HG03095 (cell line): ENCODE data around the gene ZNF385B.

Experiments used
- ATAC-seq: cut with Tn5 transposase; IDR thresholded peaks from one replicate; pipeline ENCODE4 v1.9.1; 2021; ENCODE audit warnings: moderate library complexity; ENCODE audit not compliant: unreplicated experiment

ZNF385B gene

DNA sequence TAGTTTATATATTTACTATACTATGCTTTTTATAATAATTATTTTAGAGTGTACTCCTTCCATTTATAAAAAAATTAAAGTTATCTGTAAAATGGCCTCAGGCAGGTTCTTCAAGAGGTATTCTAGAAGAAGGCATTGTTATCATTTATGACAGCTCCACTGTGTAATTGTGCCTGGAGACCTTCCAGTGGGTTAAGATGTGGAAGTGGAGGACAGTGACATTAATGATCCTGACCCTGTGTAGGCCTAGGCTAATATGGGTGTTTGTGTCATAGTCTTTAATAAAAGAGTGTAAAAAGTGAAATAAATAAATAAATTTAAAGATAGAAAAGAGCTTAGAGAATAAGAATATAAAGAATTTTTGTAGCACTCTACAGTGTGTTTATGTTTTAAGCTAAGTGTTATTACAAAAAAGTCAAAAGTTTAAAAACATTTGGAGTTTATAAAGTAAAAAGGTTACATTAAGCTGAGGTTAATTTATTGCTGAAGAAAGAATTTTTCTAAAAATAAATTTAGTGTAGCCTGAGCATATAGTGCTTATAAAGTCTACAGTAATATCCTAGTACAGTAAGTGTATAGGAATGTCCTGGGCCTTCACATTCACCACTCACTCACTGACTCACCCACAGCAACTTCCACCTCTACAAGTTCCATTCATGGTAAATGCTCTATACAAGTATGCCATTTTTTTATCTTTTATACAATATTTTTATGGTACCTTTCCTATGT, 406.8 kb downstream of the ZNF385B start:
- ATAC-seq = no peak

DNA sequence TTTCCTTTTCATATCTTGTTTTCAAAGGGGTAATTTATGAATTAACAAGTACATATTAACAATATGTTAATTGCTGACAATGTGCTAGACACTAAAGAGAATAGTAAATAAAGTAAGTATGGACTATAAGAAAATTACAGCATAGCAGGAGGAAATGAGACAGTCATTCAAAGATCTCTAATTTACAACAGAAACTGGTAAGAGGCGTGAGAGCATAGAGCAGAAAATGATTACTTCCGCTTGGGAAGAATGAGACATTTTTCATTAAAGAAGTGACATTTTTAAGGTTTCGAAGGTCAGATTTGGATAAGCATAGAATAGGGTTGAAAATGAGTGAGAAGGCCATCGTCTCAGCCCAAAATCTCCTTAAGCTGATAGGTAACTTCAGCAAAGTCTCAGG, 412.4 kb downstream of the ZNF385B start:
- no peak for ATAC-seq

DNA sequence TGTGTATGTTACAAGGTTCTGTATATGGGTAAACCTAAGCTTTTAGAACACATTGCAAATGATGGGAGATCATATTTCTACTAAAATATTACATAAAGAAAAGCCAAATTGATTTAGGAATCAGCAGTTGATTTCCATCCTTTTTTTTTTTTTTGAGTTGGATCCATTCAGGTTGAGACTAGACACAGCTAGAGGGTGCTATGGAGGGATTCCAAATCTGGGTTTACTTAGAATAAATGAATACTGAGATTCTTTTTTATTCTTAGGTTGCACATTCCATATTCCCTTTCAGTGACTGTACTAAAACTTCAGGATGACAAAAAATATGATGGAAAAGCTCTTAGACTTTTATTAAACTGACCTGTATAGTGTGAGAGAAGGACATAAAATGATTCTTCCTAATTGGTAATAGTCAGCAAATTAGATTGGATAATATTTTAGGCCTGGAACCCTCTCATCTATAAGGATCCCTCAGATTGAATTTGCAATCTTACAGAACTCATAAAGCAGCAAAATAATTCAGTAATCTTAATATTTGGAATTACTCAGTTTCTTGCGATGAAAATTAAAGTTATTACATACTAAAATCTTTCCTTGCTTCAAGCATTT, 413.5 kb downstream of the ZNF385B start:
- ATAC-seq = no peak

DNA sequence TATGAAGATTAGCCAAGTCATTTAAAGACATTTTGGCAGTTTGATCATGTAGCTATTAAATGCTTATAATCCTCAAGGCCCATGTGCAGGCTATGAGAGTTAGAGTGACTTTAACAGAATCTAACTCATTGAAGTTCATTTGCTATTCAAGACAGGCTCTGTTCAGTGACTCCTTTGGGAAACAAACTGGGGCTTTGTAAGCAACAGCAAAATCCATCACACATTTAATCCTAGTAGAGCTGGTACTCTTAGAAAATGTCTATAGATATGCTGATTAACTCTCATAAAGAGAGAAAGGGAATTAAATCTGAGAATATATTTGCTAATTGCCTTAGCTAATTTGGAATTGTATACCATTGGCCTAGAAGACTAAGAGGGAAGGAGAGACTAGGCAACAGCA, 414.0 kb downstream of the ZNF385B start:
- no peak for ATAC-seq

DNA sequence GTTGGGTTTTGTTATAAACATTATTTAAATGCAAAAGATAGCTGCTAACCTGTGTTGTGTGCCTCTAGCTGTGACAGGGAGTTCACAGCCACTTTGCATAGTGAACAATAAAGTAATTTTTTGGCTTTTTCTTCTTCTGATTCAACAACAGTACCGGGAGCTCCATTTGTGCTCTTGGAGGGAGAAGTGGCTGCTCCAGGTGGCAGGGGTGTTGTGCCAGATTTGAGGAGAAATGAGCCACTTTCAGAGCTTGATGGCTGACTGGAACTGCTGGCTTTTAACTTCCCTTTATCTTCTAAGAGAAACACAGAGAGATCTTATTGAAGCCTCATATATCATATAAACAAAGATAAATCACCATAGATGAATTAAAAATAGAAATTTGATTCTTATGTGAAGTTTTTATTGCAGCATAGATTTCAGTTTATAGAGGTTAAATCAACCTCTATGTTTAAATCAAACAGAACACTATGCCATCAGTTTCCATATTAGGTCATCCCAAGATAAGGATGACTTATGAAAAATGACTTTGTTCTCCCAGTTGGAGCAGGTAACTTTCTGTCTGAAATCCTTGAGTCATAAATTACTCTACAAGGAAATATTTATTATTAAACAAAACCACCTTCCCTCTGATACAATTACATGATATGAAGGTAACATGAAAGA, 414.8 kb downstream of the ZNF385B start:
- ATAC-seq = no peak

DNA sequence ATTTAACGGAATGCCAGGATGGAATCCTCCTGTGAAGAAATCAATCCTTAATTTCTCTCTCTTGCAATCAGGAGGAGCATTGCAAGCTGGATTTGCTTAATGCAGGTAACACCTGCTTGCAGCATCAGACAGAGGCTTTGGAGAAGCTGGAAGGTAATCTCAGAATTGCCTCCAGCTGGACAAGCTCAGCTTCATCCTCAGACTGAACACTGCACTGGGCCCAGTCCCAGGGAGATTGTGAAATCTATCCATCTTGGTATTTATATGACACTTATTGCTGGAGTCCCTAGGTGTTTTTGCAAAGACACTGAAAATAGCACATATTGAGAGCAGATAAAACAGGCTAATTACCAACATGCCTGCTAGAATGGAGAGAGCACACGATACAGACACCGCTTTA, 417.4 kb downstream of the ZNF385B start:
- ATAC-seq = no peak

DNA sequence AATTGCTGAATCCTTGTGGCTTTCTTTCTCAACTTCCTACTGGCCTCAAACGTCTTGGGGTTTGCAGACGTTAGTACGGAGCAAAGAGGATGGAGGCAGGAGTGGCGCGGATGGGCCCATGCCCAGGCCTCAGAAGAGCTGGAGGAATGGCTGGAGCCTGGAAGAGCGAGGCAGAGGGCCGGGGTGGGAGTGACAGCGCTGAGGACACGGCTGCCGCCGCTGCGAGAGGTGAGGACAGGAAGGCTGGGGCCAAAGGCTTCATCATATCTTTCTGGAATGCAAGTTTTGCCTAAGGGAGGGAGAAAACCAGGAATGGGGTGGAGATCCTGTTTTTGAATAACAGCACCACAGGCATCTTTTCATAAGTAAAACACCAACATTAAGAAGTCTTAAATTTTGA, 418.2 kb downstream of the ZNF385B start:
- ATAC-seq = no peak

DNA sequence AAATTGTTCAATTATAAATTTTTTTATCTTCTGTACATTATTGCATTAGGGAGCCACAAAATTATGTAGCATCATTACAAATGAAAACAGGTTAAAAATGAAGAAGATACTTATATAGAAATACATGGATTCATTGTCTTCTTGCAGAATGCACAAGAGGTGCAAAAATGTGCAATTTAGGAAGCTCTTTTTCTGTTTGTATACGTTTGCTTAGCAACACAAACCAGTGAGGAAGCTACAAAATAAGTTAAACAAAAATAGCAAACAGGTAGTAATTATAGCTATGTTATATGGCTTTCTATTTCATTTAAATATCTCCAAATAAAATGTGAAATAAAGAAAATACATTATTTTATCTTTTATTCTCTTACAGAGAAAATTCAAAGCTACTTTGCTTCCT, 419.2 kb downstream of the ZNF385B start:
- ATAC-seq = no peak

DNA sequence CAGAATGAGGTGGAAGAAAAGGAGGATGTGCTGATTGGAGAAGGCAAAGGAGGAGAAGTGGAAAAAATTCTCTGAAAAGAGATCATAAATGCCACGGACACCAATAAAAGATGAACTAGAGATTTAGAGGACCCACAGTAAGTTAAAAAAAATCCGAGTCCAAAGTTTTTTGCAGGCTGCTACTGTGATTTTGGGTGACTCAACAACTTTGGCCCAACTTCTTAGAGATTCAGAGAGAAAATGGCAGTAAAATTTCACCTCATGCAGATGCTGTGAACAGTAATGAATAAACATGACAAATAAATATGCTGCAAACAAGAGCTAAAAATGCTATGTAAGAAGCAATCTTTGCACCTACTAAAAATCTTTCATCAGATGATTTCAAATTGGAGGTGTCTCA, 419.9 kb downstream of the ZNF385B start:
- no peak for ATAC-seq

DNA sequence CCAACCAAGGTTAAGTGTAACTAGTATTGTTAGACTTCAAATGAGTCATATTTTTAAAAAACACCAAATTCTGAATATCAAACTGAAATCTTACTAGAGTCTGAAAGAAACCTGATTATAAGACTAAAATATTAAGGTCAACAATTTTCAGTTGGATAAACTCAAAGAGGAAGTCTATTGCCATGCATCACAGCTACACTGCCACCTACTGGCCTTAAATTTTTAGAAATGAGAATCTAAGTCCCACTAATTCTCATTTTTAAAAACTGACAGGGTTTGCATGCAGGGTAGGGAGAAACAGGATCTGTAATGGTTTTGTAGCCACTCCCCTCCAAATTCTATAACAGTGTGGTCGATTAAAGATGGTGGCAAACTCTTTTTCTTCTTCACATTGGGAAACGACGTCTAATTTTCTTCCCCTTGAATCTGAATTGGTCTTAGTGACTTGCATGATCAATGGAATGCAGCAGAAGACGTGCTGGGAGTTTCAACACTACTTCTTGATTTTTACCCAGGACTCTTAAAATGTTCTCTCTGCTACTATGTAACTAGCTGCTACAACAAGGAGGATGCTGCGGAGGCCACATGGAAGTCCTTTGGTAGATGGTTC, 420.7 kb downstream of the ZNF385B start:
- no peak for ATAC-seq

DNA sequence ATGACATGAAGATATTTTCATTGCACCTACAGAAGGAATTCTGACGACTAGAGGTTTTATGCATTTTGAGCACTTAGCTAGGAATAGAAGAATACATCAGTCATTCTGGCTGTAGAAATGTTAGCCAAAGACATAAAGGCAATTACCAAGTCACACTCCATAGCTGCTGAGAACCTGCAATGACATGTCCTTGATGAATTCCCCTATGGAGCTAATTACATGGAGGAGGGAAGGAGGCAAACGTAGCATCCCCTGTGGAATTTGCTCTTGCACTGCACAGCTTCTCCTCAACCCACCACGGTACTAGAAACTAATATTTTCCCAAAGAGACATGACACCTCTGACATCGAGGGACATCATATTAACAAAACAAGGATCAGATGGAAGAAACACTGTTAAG, 422.8 kb downstream of the ZNF385B start:
- ATAC-seq = no peak

DNA sequence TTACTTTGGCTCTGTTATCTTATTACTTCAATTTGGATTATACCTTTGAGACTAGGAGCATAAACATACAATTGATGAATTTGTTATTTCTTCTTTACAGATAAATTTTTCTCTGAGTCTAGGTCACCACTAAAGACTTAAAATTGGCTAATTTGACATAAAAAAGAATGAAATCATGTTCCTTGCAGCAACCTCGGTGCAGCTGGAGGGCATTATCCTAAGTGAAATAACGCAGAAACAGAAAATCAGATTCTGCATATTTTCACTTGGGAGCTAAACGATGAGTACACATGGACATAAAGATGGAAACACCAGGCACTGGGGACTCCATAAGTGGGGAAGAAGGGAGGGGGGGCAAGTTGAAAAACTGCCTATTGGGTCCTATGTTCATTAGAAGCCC, 424.0 kb downstream of the ZNF385B start:
- no peak for ATAC-seq

DNA sequence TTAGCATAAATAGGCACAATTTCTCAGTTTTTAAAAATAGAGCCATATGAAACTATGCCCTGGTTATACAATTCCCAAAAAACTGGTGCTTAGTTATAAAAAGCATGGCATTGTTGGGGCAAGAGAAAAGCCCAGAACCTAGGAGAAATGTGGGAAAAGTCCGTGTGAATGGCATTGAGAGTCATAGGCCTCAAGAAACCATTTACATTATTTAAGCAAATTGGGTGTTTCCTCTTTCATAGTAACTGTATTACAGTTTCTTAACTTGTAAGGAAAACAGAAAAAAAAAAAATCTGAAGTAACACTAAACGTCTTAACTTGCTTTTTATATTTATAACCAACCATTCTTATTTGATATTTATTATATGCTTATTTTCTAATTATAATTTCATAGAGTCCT, 425.8 kb downstream of the ZNF385B start:
- no peak for ATAC-seq

DNA sequence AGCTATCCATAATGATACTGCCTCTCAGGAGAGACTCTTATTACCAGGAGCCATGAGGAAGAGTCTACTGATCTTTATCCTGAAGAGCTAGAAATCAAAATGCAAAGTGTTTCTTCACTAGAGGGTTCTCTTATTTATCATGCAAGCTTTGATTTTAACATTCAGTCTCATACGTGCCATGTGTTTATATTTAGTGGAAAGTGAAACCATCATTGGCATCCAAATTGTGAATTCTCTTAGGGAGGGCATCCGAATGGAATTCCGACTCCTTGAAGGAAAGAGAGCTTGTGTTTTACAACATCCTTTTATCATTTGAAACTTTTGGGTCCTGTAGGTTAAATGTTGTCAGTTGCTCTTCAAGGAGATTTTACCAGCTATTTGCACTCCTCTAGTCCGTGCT, 426.4 kb downstream of the ZNF385B start:
- ATAC-seq = no peak

DNA sequence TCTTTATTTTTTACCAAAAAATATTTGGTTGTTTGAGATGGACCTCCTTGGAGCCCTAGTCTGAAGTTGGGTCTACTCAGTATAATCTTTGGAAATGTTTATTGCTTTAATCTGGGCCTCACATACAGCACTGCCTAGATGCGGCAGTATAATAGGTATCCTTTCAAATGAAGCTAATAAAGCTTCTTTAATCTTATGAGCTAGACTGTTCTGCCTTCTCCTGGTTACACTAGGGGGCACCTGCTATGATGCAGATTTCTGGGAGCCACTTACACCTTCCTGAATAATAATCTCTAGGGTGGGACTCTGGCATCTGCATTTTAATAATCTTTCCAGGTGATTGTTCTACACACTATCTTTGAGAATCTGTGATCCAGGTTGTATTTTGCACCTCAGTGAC, 427.1 kb downstream of the ZNF385B start:
- no peak for ATAC-seq

DNA sequence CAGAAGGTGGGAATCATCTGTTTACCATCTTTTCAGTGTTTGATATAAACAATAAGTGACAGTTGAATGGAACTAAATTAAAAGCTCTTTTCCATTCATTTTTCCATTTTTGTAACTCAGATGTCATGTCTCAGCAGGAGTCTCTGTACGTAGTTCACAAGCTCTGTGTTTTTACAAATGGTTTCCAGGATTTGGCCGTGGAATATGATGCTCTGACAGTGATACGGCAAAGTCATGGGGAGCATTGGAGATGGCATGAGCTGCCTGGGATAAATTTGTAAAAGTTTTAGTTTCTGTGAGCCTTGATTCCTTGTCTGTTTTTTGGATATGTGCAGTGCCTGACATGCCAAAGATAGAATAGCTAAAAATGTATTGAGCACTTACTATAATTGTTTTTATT, 428.7 kb downstream of the ZNF385B start:
- ATAC-seq = no peak

DNA sequence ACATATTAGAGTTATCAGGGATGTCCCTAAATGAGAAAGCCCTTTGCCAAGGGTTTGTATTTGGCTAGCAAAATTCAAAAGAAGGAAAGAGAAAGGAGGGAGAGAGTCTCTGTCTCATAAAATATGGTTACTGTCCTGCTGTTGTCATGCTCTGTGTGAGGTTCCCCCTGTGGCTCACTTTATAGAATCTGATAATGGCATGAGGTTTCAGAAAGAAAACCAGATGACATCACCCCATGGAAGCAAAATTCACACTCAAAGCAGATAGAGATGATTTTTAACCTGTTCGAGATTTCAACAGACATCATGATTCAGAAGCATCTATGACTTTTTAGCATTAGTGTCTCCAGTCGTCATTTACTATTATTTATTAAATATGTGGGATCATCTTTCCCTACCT, 431.8 kb downstream of the ZNF385B start:
- ATAC-seq = no peak

DNA sequence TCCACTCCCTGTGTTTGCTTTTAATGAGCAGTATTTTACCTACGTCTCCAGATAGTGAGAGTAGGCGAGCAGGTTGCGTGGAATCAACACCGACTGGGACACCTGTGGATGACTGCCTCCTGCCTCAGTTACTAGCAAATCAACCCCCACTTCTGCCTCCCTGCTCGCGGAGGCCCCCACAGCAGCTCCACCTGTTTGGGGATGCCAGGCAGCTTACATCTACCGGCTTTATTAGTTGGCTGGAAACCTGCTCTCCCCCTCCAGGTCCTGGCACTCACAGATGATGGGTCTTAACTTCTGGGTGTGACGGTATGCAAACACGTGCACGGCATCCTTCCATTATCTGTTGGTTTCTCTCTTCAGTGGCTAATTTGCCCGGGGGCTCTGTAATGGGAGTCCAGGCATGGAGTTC, 432.3 kb downstream of the ZNF385B start:
- no peak for ATAC-seq

DNA sequence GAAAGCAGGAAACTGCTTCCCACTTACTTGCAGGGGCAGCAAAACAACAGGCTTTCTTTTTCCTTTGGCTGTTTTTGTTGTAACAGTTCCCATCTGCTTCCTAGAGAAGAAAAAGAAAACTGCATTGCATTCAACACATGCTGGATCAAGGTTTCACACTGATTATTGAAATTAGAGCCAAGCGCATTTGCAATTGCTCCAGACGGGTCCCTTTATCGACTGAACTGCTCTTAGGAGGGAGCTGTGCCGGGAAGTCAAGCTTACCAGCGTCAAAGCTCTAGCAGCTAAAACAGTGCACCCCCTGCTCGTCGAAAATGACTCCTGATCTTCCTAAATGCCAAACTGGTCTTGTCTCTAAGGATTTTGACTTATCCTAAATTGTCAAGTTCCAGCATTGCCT, 432.8 kb downstream of the ZNF385B start:
- ATAC-seq = no peak

DNA sequence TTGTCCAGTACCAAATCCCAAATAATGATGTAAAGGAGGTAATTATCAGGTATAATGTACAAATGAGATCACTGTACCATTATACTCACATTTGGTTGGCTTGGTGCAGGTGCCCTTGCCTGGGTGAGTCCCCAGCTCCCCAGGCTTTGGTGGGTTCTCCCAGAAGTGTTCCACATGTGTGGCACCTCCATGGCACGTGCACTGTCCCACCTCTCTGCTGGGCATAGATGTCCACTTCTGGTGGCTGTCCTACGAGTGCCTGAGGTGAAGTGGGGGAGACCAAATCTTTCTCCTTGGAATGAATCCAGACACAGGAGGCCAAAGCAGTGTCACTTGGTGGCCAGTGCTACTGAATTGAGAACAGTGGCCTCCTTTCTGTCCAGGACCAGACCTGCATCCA, 434.3 kb downstream of the ZNF385B start:
- no peak for ATAC-seq

DNA sequence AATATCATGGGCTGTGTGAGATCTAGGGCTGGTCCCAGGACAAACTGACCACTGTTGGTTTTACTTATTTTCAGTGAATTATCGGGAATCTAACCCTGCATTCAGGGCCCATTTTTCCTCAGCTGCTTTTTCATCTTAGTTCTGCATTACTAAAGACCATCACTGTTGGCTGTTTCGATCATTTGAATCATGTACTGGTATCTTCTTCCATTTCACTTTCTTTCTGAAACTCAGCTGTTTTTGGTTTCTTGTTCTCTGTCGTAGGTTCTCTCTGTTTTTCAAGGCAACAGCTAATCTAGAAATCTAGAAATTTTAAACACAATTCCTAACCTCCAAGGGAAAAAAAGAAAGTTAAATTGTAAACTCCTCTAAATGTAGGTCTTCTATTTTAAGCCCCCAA, 436.8 kb downstream of the ZNF385B start:
- ATAC-seq = no peak

DNA sequence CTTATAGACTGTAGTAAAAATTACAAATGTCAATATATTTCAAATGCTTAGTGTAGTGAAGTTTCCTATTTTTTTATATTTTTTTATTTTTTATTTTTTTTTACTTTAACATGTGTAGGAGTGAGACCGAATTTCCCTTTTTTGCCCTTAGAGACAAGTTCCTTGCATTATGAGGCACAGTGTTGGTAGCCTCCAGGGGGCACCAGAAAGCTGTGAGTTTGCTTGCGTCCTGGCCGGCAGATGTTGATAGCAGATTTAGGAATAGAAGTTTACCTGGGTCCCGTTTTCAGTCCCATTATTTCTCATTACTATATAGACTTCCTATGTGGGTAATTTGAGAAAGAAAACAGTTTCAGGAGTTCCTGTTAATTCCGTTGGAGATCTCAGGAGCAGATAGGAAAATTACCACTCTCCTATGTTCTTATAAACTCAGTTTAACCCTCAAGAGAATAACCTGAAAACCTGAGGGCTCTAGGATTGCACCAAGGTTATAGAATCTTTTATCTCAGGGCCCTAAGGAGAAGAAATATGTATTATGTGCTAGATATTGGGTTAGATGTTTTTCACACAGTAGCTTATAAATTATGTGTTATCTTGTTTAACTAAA, 439.3 kb downstream of the ZNF385B start:
- ATAC-seq = peak; percentile 78
